SK-N-SH treated with all-trans-retinoic acid at 6 μM for 48 hours (cell line): ENCODE results near the gene ZCCHC7.
"Not testable (repeated sequence)": the region's sequence is repeated elsewhere in the genome, so short reads cannot be mapped to it uniquely, and the experiment has no call there.

ENCODE experiments used
- ATAC-seq: fragments of 200-7000 bp; cut with Tn5 transposase; 3 replicates; pipeline ENCODE4 v1.9.1; 2020; ENCODE audit warnings: mild to moderate bottlenecking, moderate library complexity
- ARNTL ChIP-seq: fragments of 450-650 bp; formaldehyde crosslinking; IDR thresholded peaks from 2 replicates; pipeline ENCODE4 v1.5.0; 2020; ENCODE audit warnings: low read depth, mild to moderate bottlenecking, moderate library complexity, borderline replicate concordance
- CSRNP3 ChIP-seq: fragments of 250-450 bp; sonication (Bioruptor Pico); IDR thresholded peaks from 2 replicates; pipeline ENCODE4 v1.5.1; 2021; ENCODE audit warnings: mild to moderate bottlenecking, moderate library complexity
- ESRRG ChIP-seq: fragments of 250-450 bp; sonication (Bioruptor Pico); IDR thresholded peaks from 2 replicates; pipeline ENCODE4 v1.6.1; 2021; ENCODE audit warnings: mild to moderate bottlenecking
- OSR1 ChIP-seq: fragments of 250-450 bp; sonication (Bioruptor Pico); IDR thresholded peaks from 2 replicates; pipeline ENCODE4 v1.8.0; 2022; ENCODE audit warnings: moderate library complexity, mild to moderate bottlenecking, inconsistent platforms
- PATZ1 ChIP-seq: fragments of 250-450 bp; sonication (Bioruptor Pico); IDR thresholded peaks from 2 replicates; pipeline ENCODE4 v1.8.0; 2020; ENCODE audit warnings: mild to moderate bottlenecking, moderate library complexity, borderline replicate concordance
- POU6F1 ChIP-seq: fragments of 250-450 bp; sonication (Bioruptor Pico); IDR thresholded peaks from 2 replicates; pipeline ENCODE4 v1.8.0; 2021; ENCODE audit warnings: low read depth, mild to moderate bottlenecking, moderate library complexity, borderline replicate concordance
- TCF4 ChIP-seq: fragments of 250-450 bp; sonication (Bioruptor Pico); IDR thresholded peaks from 2 replicates; pipeline ENCODE4 v1.8.0; 2021; ENCODE audit warnings: mild to moderate bottlenecking, moderate library complexity, borderline replicate concordance
- TOX ChIP-seq: fragments of 250-450 bp; sonication (Bioruptor Pico); IDR thresholded peaks from 2 replicates; pipeline ENCODE4 v1.8.0; 2021; ENCODE audit warnings: mild to moderate bottlenecking, moderate library complexity, borderline replicate concordance
- TSHZ2 ChIP-seq: fragments of 250-450 bp; sonication (Bioruptor Pico); IDR thresholded peaks from 2 replicates; pipeline ENCODE4 v1.5.0; 2020; ENCODE audit warnings: mild to moderate bottlenecking, moderate library complexity
- ZC3H10 ChIP-seq: fragments of 250-450 bp; sonication (Bioruptor Pico); IDR thresholded peaks from 2 replicates; pipeline ENCODE4 v1.5.1; 2021; ENCODE audit warnings: mild to moderate bottlenecking, moderate library complexity
- ZFP30 ChIP-seq: fragments of 450-650 bp; formaldehyde crosslinking; IDR thresholded peaks from 2 replicates; pipeline ENCODE4 v1.5.0; 2022; ENCODE audit warnings: mild to moderate bottlenecking, moderate library complexity
- ZNF70 ChIP-seq: fragments of 450-650 bp; formaldehyde crosslinking; IDR thresholded peaks from 2 replicates; pipeline ENCODE4 v1.5.0; 2020; ENCODE audit warnings: mild to moderate bottlenecking, moderate library complexity
- ZNF8 ChIP-seq: fragments of 450-650 bp; formaldehyde crosslinking; IDR thresholded peaks from 2 replicates; pipeline ENCODE4 v1.5.0; 2020; ENCODE audit warnings: mild to moderate bottlenecking, moderate library complexity
- TF ChIP-seq, protein P1 (sequence below): fragments of 250-450 bp; sonication (Bioruptor Pico); IDR thresholded peaks from 2 replicates; pipeline ENCODE4 v1.5.1; 2020; ENCODE audit warnings: low read depth, mild to moderate bottlenecking, moderate library complexity

The ZCCHC7 gene

DNA sequence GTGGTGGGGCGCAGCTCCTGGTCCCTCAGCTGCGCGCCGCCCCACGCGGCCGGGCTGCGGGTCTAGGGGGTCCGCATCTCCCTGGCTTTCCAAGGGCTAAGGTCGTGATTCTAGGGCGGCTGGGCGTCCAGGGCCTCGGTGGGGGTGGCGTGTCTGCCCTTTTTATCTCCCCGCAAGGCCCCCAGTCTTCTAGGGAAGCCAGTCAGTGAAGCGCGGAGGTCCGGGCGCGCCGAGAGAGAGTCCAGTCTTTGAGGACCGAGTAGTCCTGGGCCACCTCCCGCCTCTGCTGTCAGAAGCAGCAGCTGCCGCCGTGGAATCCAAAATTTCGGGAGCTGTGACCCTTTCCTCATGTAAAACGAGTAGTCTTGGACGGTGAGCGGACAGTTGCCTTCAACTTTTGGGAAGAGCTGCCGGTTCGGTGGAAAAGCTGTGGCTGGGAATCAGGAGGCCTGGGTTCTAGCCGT lies 40.2 kb upstream of the ZCCHC7 start:
- ATAC-seq: peak; percentile 73

- ATAC-seq: not testable (repeated sequence)
Measured at GRCh38 chr9:37081507-37081906, 38.9 kb upstream of the ZCCHC7 start.

GRCh38 chr9:37082214-37082765 lies 38.1 kb upstream of the ZCCHC7 start:
- ATAC-seq: no peak
- no peak for TF ChIP-seq ZNF70 (CRISPR knock-in tag)
- TF ChIP-seq TCF4 (CRISPR knock-in tag): no peak
- no peak for TF ChIP-seq POU6F1 (CRISPR knock-in tag)
- TF ChIP-seq PATZ1 (CRISPR knock-in tag): no peak
- no peak for TF ChIP-seq OSR1 (CRISPR knock-in tag)
- TF ChIP-seq TSHZ2 (CRISPR knock-in tag): no peak
- TF ChIP-seq ZC3H10: no peak

GRCh38 chr9:37083654-37084053 lies 36.7 kb upstream of the ZCCHC7 start:
- no peak for ATAC-seq
- no peak for TF ChIP-seq POU6F1 (CRISPR knock-in tag)
- no peak for TF ChIP-seq ZNF8 (CRISPR knock-in tag)
- no peak for TF ChIP-seq TSHZ2 (CRISPR knock-in tag)
- no peak for TF ChIP-seq ZFP30 (CRISPR knock-in tag)
- TF ChIP-seq TCF4 (CRISPR knock-in tag): no peak
- TF ChIP-seq, all 23 proteins: peak for 0

DNA sequence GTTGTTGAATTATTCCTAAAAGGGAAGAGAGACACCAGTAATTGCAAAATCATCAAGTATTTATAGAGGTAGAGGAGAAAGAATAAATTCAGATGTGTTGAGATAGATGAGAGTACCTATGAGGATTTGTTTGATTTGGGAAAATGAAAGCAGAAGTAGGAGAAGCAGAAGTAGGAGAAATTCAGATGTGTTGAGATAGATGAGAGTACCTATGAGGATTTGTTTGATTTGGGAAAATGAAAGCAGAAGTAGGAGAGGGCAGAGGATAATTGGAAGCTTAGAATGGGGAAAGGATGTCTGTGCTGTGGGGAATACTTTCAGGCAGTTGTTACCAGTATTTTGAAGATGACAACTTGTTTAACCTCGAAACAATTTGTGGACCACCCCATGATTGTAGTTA lies 35.1 kb upstream of the ZCCHC7 start:
- no peak for ATAC-seq
- TF ChIP-seq TOX (CRISPR knock-in tag) (no peak), ARNTL (no peak), ZFP30 (CRISPR knock-in tag) (no peak), ZNF8 (CRISPR knock-in tag) (no peak), CSRNP3 (no peak), ESRRG (CRISPR knock-in tag) (no peak), POU6F1 (CRISPR knock-in tag) (no peak)
- TF ChIP-seq, protein P1, sequence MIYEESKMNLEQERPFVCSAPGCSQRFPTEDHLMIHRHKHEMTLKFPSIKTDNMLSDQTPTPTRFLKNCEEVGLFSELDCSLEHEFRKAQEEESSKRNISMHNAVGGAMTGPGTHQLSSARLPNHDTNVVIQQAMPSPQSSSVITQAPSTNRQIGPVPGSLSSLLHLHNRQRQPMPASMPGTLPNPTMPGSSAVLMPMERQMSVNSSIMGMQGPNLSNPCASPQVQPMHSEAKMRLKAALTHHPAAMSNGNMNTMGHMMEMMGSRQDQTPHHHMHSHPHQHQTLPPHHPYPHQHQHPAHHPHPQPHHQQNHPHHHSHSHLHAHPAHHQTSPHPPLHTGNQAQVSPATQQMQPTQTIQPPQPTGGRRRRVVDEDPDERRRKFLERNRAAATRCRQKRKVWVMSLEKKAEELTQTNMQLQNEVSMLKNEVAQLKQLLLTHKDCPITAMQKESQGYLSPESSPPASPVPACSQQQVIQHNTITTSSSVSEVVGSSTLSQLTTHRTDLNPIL (CRISPR knock-in tag): no peak

DNA sequence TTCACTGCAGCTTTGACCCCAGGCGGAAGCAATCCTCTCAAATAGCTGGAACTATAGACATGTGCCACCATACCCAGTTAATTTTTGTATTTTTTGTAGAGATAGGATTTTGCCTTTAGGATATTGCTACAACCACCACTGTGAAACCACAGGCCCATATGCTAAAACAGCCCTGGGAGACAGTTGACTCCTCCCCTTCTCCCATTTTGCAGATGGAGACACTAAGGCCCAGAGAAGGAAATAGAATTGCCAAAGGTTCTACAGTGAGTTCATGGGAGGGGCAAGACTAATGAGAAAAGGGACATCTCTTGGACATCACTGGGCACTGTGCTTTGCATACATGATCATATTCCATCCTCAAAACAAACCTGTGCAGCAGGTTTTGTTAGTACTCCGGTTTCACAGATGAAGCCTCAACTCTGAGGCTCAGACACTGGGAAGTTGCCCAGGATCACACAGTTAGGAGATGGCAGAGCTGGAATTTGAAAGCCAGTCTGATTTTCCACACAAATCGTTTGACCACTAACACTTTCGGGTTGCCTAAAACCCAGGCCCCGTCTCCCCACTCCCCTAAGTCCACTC lies 27.6 kb upstream of the ZCCHC7 start:
- not testable (repeated sequence) for ATAC-seq
